ENCODE measurements around the gene GFOD1. TPM values are rescaled to one million over a fixed set of nuclear protein-coding genes. Genes with fewer than 3 reads are reported as not detected.

Gene GFOD1
- total RNA-seq, 1 experiment from 2014 or later: 0.62 TPM

DNA sequence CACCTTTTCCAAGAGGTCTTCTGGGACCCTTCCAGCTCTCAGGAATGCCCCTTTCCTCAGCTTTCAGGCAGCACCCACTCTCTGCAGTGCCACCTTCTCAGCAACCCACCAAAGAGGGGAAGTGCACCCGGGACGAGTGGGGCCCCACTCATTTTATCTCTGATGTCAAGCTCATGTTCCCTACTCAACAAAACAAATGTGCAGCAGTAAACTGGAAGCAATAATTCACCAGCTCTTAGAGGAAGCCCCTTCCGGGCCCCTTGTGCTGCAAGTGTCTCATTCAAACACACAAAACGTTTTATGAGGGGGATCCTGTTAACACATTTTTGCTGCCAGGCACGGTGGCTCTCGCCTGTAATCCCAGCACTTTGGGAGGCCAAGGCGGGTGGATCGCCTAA lies 13.6 kb downstream of the GFOD1 start:
- DNase-seq (ENCODE audit: low read depth, low spot score): no peak
- CTCF ChIA-PET: no interaction called here
- ATAC-seq: no peak

DNA sequence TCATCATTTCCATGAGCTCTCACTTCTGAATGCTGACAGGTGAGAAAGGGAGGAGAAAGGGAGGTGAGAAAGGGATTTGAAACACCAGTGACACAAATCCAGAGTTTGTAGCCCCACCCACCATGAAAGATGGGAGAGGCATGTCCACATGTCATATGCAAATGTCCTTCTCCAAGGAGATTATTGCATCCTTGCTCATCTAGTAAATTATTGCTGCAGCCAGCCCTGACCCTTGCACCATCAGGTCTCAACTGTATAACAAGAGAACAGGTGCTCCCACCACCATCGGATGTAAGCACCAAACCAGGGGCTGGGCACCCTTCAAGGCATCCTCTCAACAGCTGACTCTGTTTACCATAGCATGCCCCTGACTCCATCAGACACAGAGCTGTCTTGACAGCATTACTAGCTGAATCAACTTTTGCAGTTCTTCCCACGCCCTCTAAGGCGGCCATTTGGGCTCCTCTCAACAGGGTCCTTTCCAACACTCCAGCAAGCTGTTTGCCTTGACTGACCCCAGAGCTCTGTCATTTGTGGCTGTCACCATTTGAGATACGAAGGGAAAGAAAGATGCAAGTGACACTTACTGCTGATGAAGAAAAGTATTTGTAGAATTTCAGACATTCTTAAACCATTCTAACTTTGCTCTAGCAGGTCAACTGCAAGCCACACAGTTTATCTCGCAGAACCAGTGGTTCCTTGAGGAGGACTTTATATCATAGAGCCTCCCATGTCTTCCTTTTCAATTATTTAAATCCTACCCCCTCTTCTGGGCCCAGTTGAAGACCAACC lies 14.2 kb downstream of the GFOD1 start:
- H3K4me1 ChIP-seq (ENCODE audit: control insufficient read depth, insufficient read depth, low read length): no peaks in the 10 kb centered on the region
- H3K9me3 ChIP-seq (ENCODE audit: control insufficient read depth, insufficient read depth, low read depth, low read length): no peaks in the 10 kb centered on the region
- no peaks in the 10 kb centered on the region for H3K36me3 ChIP-seq (ENCODE audit: control insufficient read depth, insufficient read depth, low read length)
- ChIA-PET POLR2A (no interaction called here), CTCF (no interaction called here)
- no TSS peak for BruUV-seq (replicated peaks)
- H3K27ac ChIP-seq (ENCODE audit: low read length): no peak overlapping the region
- no peak overlapping the region for H3K4me3 ChIP-seq (ENCODE audit: low read depth in 2 of 2, low read length in 2 of 2)
- in situ Hi-C loops (cut with HindIII; ENCODE audit: low pct_unique_long_range_greater_than_20kb, low sequenced_read_pairs) (no loop called here), intact Hi-C loops (cut with micrococcal nuclease; ENCODE audit: unreplicated experiment) (no loop called here)
- TF ChIP-seq TCF7L2 (IDR thresholded peaks at IDR 0.05; ENCODE audit: low read depth, low read length): no peak
- TF ChIP-seq, protein P1, sequence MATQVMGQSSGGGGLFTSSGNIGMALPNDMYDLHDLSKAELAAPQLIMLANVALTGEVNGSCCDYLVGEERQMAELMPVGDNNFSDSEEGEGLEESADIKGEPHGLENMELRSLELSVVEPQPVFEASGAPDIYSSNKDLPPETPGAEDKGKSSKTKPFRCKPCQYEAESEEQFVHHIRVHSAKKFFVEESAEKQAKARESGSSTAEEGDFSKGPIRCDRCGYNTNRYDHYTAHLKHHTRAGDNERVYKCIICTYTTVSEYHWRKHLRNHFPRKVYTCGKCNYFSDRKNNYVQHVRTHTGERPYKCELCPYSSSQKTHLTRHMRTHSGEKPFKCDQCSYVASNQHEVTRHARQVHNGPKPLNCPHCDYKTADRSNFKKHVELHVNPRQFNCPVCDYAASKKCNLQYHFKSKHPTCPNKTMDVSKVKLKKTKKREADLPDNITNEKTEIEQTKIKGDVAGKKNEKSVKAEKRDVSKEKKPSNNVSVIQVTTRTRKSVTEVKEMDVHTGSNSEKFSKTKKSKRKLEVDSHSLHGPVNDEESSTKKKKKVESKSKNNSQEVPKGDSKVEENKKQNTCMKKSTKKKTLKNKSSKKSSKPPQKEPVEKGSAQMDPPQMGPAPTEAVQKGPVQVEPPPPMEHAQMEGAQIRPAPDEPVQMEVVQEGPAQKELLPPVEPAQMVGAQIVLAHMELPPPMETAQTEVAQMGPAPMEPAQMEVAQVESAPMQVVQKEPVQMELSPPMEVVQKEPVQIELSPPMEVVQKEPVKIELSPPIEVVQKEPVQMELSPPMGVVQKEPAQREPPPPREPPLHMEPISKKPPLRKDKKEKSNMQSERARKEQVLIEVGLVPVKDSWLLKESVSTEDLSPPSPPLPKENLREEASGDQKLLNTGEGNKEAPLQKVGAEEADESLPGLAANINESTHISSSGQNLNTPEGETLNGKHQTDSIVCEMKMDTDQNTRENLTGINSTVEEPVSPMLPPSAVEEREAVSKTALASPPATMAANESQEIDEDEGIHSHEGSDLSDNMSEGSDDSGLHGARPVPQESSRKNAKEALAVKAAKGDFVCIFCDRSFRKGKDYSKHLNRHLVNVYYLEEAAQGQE (IDR thresholded peaks at IDR 0.05; ENCODE audit: insufficient read depth in 1 of 2, low read depth in 2 of 2, low read length in 1 of 2): no peak
- TF ChIP-seq, protein P2, sequence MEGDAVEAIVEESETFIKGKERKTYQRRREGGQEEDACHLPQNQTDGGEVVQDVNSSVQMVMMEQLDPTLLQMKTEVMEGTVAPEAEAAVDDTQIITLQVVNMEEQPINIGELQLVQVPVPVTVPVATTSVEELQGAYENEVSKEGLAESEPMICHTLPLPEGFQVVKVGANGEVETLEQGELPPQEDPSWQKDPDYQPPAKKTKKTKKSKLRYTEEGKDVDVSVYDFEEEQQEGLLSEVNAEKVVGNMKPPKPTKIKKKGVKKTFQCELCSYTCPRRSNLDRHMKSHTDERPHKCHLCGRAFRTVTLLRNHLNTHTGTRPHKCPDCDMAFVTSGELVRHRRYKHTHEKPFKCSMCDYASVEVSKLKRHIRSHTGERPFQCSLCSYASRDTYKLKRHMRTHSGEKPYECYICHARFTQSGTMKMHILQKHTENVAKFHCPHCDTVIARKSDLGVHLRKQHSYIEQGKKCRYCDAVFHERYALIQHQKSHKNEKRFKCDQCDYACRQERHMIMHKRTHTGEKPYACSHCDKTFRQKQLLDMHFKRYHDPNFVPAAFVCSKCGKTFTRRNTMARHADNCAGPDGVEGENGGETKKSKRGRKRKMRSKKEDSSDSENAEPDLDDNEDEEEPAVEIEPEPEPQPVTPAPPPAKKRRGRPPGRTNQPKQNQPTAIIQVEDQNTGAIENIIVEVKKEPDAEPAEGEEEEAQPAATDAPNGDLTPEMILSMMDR (IDR thresholded peaks at IDR 0.05): no peak
- TF ChIP-seq POLR2AphosphoS5 (IDR thresholded peaks at IDR 0.05; ENCODE audit: low read depth, low read length): no peak
- no peak for TF ChIP-seq SIN3A (IDR thresholded peaks at IDR 0.05; ENCODE audit: borderline replicate concordance, insufficient read depth, low read depth, low read length)
- H3K27me3 ChIP-seq (ENCODE audit: control insufficient read depth, insufficient read depth, low read length): no peaks in the 10 kb centered on the region; the same call in 1 of the 2 replicates
- DNase-seq (ENCODE audit: low read depth, low spot score): no peak
- ATAC-seq: no peak

More for the DNA sequence above, 13.6 kb downstream of the GFOD1 start:
- intact Hi-C loops (cut with micrococcal nuclease; ENCODE audit: unreplicated experiment): no loop called here
- in situ Hi-C loops (cut with HindIII; ENCODE audit: low pct_unique_long_range_greater_than_20kb, low sequenced_read_pairs): no loop called here
- no peaks in the 10 kb centered on the region for H3K4me1 ChIP-seq (ENCODE audit: control insufficient read depth, insufficient read depth, low read length)
- no peaks in the 10 kb centered on the region for H3K36me3 ChIP-seq (ENCODE audit: control insufficient read depth, insufficient read depth, low read length)
- no peak overlapping the region for H3K27ac ChIP-seq (ENCODE audit: low read length)
- no peak overlapping the region for H3K4me3 ChIP-seq (ENCODE audit: low read depth in 2 of 2, low read length in 2 of 2)
- POLR2A ChIA-PET: no interaction called here
- no peaks in the 10 kb centered on the region; the same call in 1 of the 2 replicates for H3K27me3 ChIP-seq (ENCODE audit: control insufficient read depth, insufficient read depth, low read length)
- BruUV-seq (replicated peaks): no TSS peak
- H3K9me3 ChIP-seq (ENCODE audit: control insufficient read depth, insufficient read depth, low read depth, low read length): no peaks in the 10 kb centered on the region
- TF ChIP-seq POLR2AphosphoS5 (IDR thresholded peaks at IDR 0.05; ENCODE audit: low read depth, low read length): no peak
- TF ChIP-seq, protein P2 (IDR thresholded peaks at IDR 0.05): no peak
- no peak for TF ChIP-seq TCF7L2 (IDR thresholded peaks at IDR 0.05; ENCODE audit: low read depth, low read length)
- TF ChIP-seq, protein P1 (IDR thresholded peaks at IDR 0.05; ENCODE audit: insufficient read depth in 1 of 2, low read depth in 2 of 2, low read length in 1 of 2): no peak
- no peak for TF ChIP-seq SIN3A (IDR thresholded peaks at IDR 0.05; ENCODE audit: borderline replicate concordance, insufficient read depth, low read depth, low read length)

Data from Panc1 (cell line).